ENCODE data around the gene IFNL3. TPM values are rescaled to one million over a fixed set of nuclear protein-coding genes. Genes with fewer than 3 reads are reported as not detected.

The IFNL3 gene
- total RNA-seq, 1 experiment from 2014 or later, result not detected

DNA sequence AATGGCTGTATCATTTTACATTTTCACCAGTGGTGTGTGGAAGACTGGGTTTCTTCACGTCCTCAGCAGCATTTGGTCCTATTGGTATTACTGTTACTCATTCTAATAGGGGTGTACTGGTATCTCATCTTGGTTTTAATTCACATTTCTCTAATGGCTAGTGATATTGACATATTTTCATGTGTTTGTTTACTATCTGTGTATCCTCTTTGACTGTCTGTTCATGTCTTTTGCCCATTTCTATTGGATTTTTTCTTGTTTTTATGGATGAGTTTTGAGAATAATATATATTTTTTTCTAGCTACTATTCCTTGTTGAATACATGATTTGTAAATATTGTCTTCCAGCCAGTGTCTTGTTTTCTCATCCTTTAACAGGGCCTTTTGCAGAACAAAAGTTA is 37.2 kb upstream of the IFNL3 start:
- Histone ChIP-seq H3K27ac (no peak overlapping the region), H3K36me3 (ENCODE audit: low read depth) (no peaks in the 10 kb centered on the region), H3K9me3 (ENCODE audit: insufficient read depth, low read depth) (peaks cover 6% of the 10 kb centered on the region; the same call in 1 of the 2 replicates), H3F3A (ENCODE audit: insufficient read depth, low read depth) (peaks cover 3% of the 10 kb centered on the region; the same call in 1 of the 2 replicates), H3K4me1 (replicated peaks; ENCODE audit: insufficient read depth) (peaks cover 5% of the 10 kb centered on the region; the same call in 1 of the 2 replicates), H2AFZ (no peak overlapping the region), H3K27me3 (ENCODE audit: insufficient read depth, low read depth) (no peaks in the 10 kb centered on the region), H4K20me1 (ENCODE audit: insufficient read depth) (no peaks in the 10 kb centered on the region), H3K9me2 (ENCODE audit: insufficient read depth) (no peaks in the 10 kb centered on the region), H3K79me2 (ENCODE audit: low read depth) (no peaks in the 10 kb centered on the region), H3K4me3 (no peak overlapping the region), H3K4me2 (no peak overlapping the region)
- intact Hi-C loops (cut with micrococcal nuclease; ENCODE audit: unreplicated experiment), result no loop called here
- ChIA-PET CTCF (no interaction called here), POLR2A (ENCODE audit: unreplicated experiment) (interaction anchor here (0.5 to 0.7 kb wide), 2 partner anchors 173 to 250 kb away, joined by 4 to 11 read pairs; partner anchors contain the start of gene FBXO27)
- TF ChIP-seq, protein P1, sequence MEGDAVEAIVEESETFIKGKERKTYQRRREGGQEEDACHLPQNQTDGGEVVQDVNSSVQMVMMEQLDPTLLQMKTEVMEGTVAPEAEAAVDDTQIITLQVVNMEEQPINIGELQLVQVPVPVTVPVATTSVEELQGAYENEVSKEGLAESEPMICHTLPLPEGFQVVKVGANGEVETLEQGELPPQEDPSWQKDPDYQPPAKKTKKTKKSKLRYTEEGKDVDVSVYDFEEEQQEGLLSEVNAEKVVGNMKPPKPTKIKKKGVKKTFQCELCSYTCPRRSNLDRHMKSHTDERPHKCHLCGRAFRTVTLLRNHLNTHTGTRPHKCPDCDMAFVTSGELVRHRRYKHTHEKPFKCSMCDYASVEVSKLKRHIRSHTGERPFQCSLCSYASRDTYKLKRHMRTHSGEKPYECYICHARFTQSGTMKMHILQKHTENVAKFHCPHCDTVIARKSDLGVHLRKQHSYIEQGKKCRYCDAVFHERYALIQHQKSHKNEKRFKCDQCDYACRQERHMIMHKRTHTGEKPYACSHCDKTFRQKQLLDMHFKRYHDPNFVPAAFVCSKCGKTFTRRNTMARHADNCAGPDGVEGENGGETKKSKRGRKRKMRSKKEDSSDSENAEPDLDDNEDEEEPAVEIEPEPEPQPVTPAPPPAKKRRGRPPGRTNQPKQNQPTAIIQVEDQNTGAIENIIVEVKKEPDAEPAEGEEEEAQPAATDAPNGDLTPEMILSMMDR (conservative IDR thresholded peaks at IDR 0.05), result no peak
- TF ChIP-seq EZH2 (IDR thresholded peaks at IDR 0.05; ENCODE audit: low read depth), result no peak
- BruUV-seq (replicated peaks), result no TSS peak
- DNase-seq, result no peak

DNA sequence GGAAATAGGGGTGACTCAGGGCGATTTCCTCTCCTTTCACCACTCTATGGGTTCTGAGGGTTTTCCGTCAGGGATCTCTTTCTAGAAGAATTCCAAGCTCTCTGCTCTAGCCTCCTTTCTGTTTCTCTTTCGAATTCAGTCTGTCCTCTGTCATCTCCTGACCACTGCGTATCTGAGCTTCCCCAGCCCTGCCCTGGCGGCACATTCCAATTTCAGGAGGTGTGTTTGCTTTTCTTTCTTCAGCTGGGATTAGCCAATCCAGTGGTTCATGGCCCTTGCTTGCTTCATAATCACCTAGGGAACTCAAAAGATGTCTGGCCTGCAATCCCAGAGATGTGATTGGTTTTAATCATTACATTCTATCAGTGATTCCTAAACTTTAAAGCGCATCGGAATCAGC is 32.8 kb upstream of the IFNL3 start:
- Histone ChIP-seq H3K4me2 (peak overlapping the region; percentile 45), H3K79me2 (ENCODE audit: low read depth) (no peaks in the 10 kb centered on the region), H3K9me3 (ENCODE audit: insufficient read depth, low read depth) (no peaks in the 10 kb centered on the region), H3K9me2 (ENCODE audit: insufficient read depth) (no peaks in the 10 kb centered on the region), H3K36me3 (ENCODE audit: low read depth) (no peaks in the 10 kb centered on the region), H3K4me3 (no peak overlapping the region), H3K27ac (no peak overlapping the region), H3F3A (ENCODE audit: insufficient read depth, low read depth) (peaks cover 3% of the 10 kb centered on the region; the same call in 1 of the 2 replicates), H3K4me1 (replicated peaks; ENCODE audit: insufficient read depth) (peaks cover 5% of the 10 kb centered on the region; the same call in 1 of the 2 replicates), H3K27me3 (ENCODE audit: insufficient read depth, low read depth) (no peaks in the 10 kb centered on the region), H4K20me1 (ENCODE audit: insufficient read depth) (no peaks in the 10 kb centered on the region), H2AFZ (no peak overlapping the region)
- ChIA-PET CTCF (no interaction called here), POLR2A (ENCODE audit: unreplicated experiment) (interaction anchor here (0.6 kb wide), 1 partner anchor 584 kb away, joined by 4 read pairs; no protein-coding TSS in a partner anchor)
- intact Hi-C loops (cut with micrococcal nuclease; ENCODE audit: unreplicated experiment), result no loop called here
- no TSS peak for BruUV-seq (replicated peaks)
- DNase-seq, result peak; percentile 43 to 77
- TF ChIP-seq, protein P1 (conservative IDR thresholded peaks at IDR 0.05), result no peak
- TF ChIP-seq EZH2 (IDR thresholded peaks at IDR 0.05; ENCODE audit: low read depth), result no peak

DNA sequence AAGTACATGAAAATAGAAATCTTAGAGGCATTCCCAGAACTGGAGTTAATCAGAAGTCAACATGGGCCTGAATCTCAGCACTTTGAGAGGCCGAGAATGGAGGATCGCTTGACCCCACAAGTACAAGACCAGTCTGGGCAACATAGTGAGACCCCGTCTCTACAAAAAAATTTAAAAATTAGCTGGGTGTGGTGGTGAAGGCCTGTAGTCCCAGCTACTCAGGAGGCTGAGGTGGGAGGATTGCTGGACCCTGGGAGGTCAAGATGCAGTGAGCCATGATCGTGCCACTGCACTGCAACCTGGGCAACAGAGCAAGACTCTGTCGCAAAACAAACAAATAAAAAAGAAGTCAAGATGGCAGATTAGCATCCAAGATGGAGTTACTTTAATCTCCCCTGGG is 31.9 kb upstream of the IFNL3 start:
- CTCF ChIA-PET, result no interaction called here
- intact Hi-C loops (cut with micrococcal nuclease; ENCODE audit: unreplicated experiment), result no loop called here
- BruUV-seq (replicated peaks), result no TSS peak
- no peak overlapping the region for H3K4me3 ChIP-seq
- TF ChIP-seq, protein P1 (conservative IDR thresholded peaks at IDR 0.05), result no peak
- no peak for TF ChIP-seq EZH2 (IDR thresholded peaks at IDR 0.05; ENCODE audit: low read depth)
- POLR2A ChIA-PET (ENCODE audit: unreplicated experiment), result no interaction called here
- no peak overlapping the region for H3K27ac ChIP-seq
- no peak for DNase-seq
- H3K9me3 ChIP-seq (ENCODE audit: insufficient read depth, low read depth), result no peaks in the 10 kb centered on the region
- no peaks in the 10 kb centered on the region for H3K9me2 ChIP-seq (ENCODE audit: insufficient read depth)
- H3F3A ChIP-seq (ENCODE audit: insufficient read depth, low read depth), result peaks cover 3% of the 10 kb centered on the region; the same call in 1 of the 2 replicates
- no peaks in the 10 kb centered on the region for H3K27me3 ChIP-seq (ENCODE audit: insufficient read depth, low read depth)
- H3K79me2 ChIP-seq (ENCODE audit: low read depth), result no peaks in the 10 kb centered on the region
- peaks cover 5% of the 10 kb centered on the region; the same call in 1 of the 2 replicates for H3K4me1 ChIP-seq (replicated peaks; ENCODE audit: insufficient read depth)
- no peaks in the 10 kb centered on the region for H3K36me3 ChIP-seq (ENCODE audit: low read depth)
- H4K20me1 ChIP-seq (ENCODE audit: insufficient read depth), result no peaks in the 10 kb centered on the region
- H3K4me2 ChIP-seq, result no peak overlapping the region
- no peak overlapping the region for H2AFZ ChIP-seq

Measured in PC-9 (cell line).